ENCODE data around the gene FUT8.

The FUT8 gene

GRCh38 chr14:65396082-65396910, 16.2 kb upstream of the FUT8 start:
- Histone ChIP-seq H4K91ac (ENCODE audit: low read depth, low read length, poor library complexity) (no peak overlapping the region), H2BK5ac (ENCODE audit: low read length) (no peak overlapping the region), H2BK12ac (ENCODE audit: low read length) (no peak overlapping the region), H2BK15ac (ENCODE audit: low read length) (no peak overlapping the region), H3K9ac (ENCODE audit: low read depth, low read length, poor library complexity) (no peak overlapping the region), H3K4me1 (ENCODE audit: control insufficient read depth in 2 of 2, insufficient read depth in 1 of 2, low read depth in 1 of 2, low read length in 2 of 2) (no peaks in the 10 kb centered on the region), H3K27ac (replicated peaks; ENCODE audit: low read length) (no peak overlapping the region), H2AFZ (ENCODE audit: low read length) (no peak overlapping the region), H2AK5ac (ENCODE audit: low read depth, low read length) (no peak overlapping the region), H3K79me1 (ENCODE audit: low read depth, low read length) (no peaks in the 10 kb centered on the region), H3K4me3 (ENCODE audit: low read length in 2 of 2) (no peak overlapping the region), H3K4me2 (ENCODE audit: insufficient read depth, low read length, poor library complexity, severe bottlenecking) (no peak overlapping the region), H2BK120ac (ENCODE audit: low read depth, low read length) (no peak overlapping the region), H3K14ac (ENCODE audit: low read length) (no peak overlapping the region), H3K23ac (ENCODE audit: low read depth, low read length, poor library complexity) (no peak overlapping the region), H3K27me3 (ENCODE audit: control insufficient read depth in 3 of 3, insufficient read depth in 3 of 3, low read depth in 1 of 3, low read length in 3 of 3) (no peaks in the 10 kb centered on the region), H3K18ac (ENCODE audit: low read length) (no peak overlapping the region), H3K4ac (ENCODE audit: low read length) (no peak overlapping the region), H3K9me3 (replicated peaks in 1 of 2; ENCODE audit: control insufficient read depth in 2 of 2, insufficient read depth in 1 of 2, low read depth in 1 of 2, low read length in 2 of 2) (peaks cover 0 to 10% of the 10 kb centered on the region in 2 donors), H3K36me3 (replicated peaks in 1 of 2; ENCODE audit: control insufficient read depth in 2 of 2, insufficient read depth in 2 of 2, low read length in 2 of 2) (no peaks in the 10 kb centered on the region), H4K8ac (ENCODE audit: low read depth, low read length) (no peak overlapping the region)
- WGBS, 2 donors (ENCODE audit: extremely low coverage in 2 of 2, insufficient read length in 2 of 2, insufficient replicate concordance in 1 of 2), result no CpG with 5 or more reads among the region's 5 CpGs
- no peak for DNase-seq (ENCODE audit: low spot score)

GRCh38 chr14:65403231-65403630, 9.3 kb upstream of the FUT8 start:
- no peak overlapping the region for H3K4ac ChIP-seq (ENCODE audit: low read length)
- no peak overlapping the region for H3K4me2 ChIP-seq (ENCODE audit: insufficient read depth, low read length, poor library complexity, severe bottlenecking)
- no peak overlapping the region for H3K4me3 ChIP-seq (ENCODE audit: low read length in 2 of 2)
- H3K27ac ChIP-seq (replicated peaks; ENCODE audit: low read length), result no peak overlapping the region
- H4K91ac ChIP-seq (ENCODE audit: low read depth, low read length, poor library complexity), result no peak overlapping the region
- H2BK5ac ChIP-seq (ENCODE audit: low read length), result no peak overlapping the region
- H2BK12ac ChIP-seq (ENCODE audit: low read length), result no peak overlapping the region
- H2BK15ac ChIP-seq (ENCODE audit: low read length), result no peak overlapping the region
- H2AK5ac ChIP-seq (ENCODE audit: low read depth, low read length), result no peak overlapping the region
- H3K14ac ChIP-seq (ENCODE audit: low read length), result no peak overlapping the region
- DNase-seq (ENCODE audit: low spot score), result no peak
- no peak overlapping the region for H3K9ac ChIP-seq (ENCODE audit: low read depth, low read length, poor library complexity)
- no peak overlapping the region for H2AFZ ChIP-seq (ENCODE audit: low read length)
- H3K36me3 ChIP-seq (replicated peaks in 1 of 2; ENCODE audit: control insufficient read depth in 2 of 2, insufficient read depth in 2 of 2, low read length in 2 of 2), result no peaks in the 10 kb centered on the region
- H3K79me1 ChIP-seq (ENCODE audit: low read depth, low read length), result no peaks in the 10 kb centered on the region
- H4K8ac ChIP-seq (ENCODE audit: low read depth, low read length), result no peak overlapping the region
- H3K23ac ChIP-seq (ENCODE audit: low read depth, low read length, poor library complexity), result no peak overlapping the region
- no peaks in the 10 kb centered on the region for H3K9me3 ChIP-seq (replicated peaks in 1 of 2; ENCODE audit: control insufficient read depth in 2 of 2, insufficient read depth in 1 of 2, low read depth in 1 of 2, low read length in 2 of 2)
- H3K18ac ChIP-seq (ENCODE audit: low read length), result no peak overlapping the region
- no peaks in the 10 kb centered on the region for H3K4me1 ChIP-seq (ENCODE audit: control insufficient read depth in 2 of 2, insufficient read depth in 1 of 2, low read depth in 1 of 2, low read length in 2 of 2)
- no peak overlapping the region for H2BK120ac ChIP-seq (ENCODE audit: low read depth, low read length)
- H3K27me3 ChIP-seq (ENCODE audit: control insufficient read depth in 3 of 3, insufficient read depth in 3 of 3, low read depth in 1 of 3, low read length in 3 of 3), result no peaks in the 10 kb centered on the region

GRCh38 chr14:65408113-65408512, 4.4 kb upstream of the FUT8 start:
- WGBS, 2 donors (ENCODE audit: extremely low coverage in 2 of 2, insufficient read length in 2 of 2, insufficient replicate concordance in 1 of 2), result no CpG with 5 or more reads among the region's 3 CpGs
- no peak overlapping the region for H3K4me3 ChIP-seq (ENCODE audit: low read length in 2 of 2)
- H2BK5ac ChIP-seq (ENCODE audit: low read length), result no peak overlapping the region
- no peak overlapping the region for H3K18ac ChIP-seq (ENCODE audit: low read length)
- no peak overlapping the region for H3K4me2 ChIP-seq (ENCODE audit: insufficient read depth, low read length, poor library complexity, severe bottlenecking)
- no peak overlapping the region for H3K14ac ChIP-seq (ENCODE audit: low read length)
- no peak overlapping the region for H3K9ac ChIP-seq (ENCODE audit: low read depth, low read length, poor library complexity)
- H3K79me1 ChIP-seq (ENCODE audit: low read depth, low read length), result no peaks in the 10 kb centered on the region
- no peak overlapping the region for H3K27ac ChIP-seq (replicated peaks; ENCODE audit: low read length)
- H3K27me3 ChIP-seq (ENCODE audit: control insufficient read depth in 3 of 3, insufficient read depth in 3 of 3, low read depth in 1 of 3, low read length in 3 of 3), result no peaks in the 10 kb centered on the region
- no peak overlapping the region for H2AK5ac ChIP-seq (ENCODE audit: low read depth, low read length)
- H3K4me1 ChIP-seq (ENCODE audit: control insufficient read depth in 2 of 2, insufficient read depth in 1 of 2, low read depth in 1 of 2, low read length in 2 of 2), result peaks cover 0 to 4% of the 10 kb centered on the region in 2 donors
- H3K36me3 ChIP-seq (replicated peaks in 1 of 2; ENCODE audit: control insufficient read depth in 2 of 2, insufficient read depth in 2 of 2, low read length in 2 of 2), result no peaks in the 10 kb centered on the region
- no peak overlapping the region for H4K91ac ChIP-seq (ENCODE audit: low read depth, low read length, poor library complexity)
- DNase-seq (ENCODE audit: low spot score), result no peak
- no peak overlapping the region for H4K8ac ChIP-seq (ENCODE audit: low read depth, low read length)
- H2BK12ac ChIP-seq (ENCODE audit: low read length), result no peak overlapping the region
- no peak overlapping the region for H2BK120ac ChIP-seq (ENCODE audit: low read depth, low read length)
- no peak overlapping the region for H3K4ac ChIP-seq (ENCODE audit: low read length)
- no peak overlapping the region for H2BK15ac ChIP-seq (ENCODE audit: low read length)
- H2AFZ ChIP-seq (ENCODE audit: low read length), result no peak overlapping the region
- no peak overlapping the region for H3K23ac ChIP-seq (ENCODE audit: low read depth, low read length, poor library complexity)
- no peaks in the 10 kb centered on the region for H3K9me3 ChIP-seq (replicated peaks in 1 of 2; ENCODE audit: control insufficient read depth in 2 of 2, insufficient read depth in 1 of 2, low read depth in 1 of 2, low read length in 2 of 2)

- Histone ChIP-seq H2BK12ac (ENCODE audit: low read length) (no peak overlapping the region), H3K9ac (ENCODE audit: low read depth, low read length, poor library complexity) (no peak overlapping the region)
Observed at GRCh38 chr14:65410640-65411039, 1.9 kb upstream of the FUT8 start.

More at GRCh38 chr14:65410640-65411039, 1.9 kb upstream of the FUT8 start:
- no peak overlapping the region for H2BK120ac ChIP-seq (ENCODE audit: low read depth, low read length)
- DNase-seq (ENCODE audit: low spot score), result no peak
- no CpG with 5 or more reads among the region's 2 CpGs for WGBS, 2 donors (ENCODE audit: extremely low coverage in 2 of 2, insufficient read length in 2 of 2, insufficient replicate concordance in 1 of 2)
- H2BK15ac ChIP-seq (ENCODE audit: low read length), result no peak overlapping the region
- no peak overlapping the region for H3K23ac ChIP-seq (ENCODE audit: low read depth, low read length, poor library complexity)
- H3K14ac ChIP-seq (ENCODE audit: low read length), result no peak overlapping the region
- no peak overlapping the region for H3K27ac ChIP-seq (replicated peaks; ENCODE audit: low read length)
- no peak overlapping the region for H3K4me2 ChIP-seq (ENCODE audit: insufficient read depth, low read length, poor library complexity, severe bottlenecking)
- no peak overlapping the region for H3K18ac ChIP-seq (ENCODE audit: low read length)
- no peaks in the 10 kb centered on the region for H3K9me3 ChIP-seq (replicated peaks in 1 of 2; ENCODE audit: control insufficient read depth in 2 of 2, insufficient read depth in 1 of 2, low read depth in 1 of 2, low read length in 2 of 2)
- H3K27me3 ChIP-seq (ENCODE audit: control insufficient read depth in 3 of 3, insufficient read depth in 3 of 3, low read depth in 1 of 3, low read length in 3 of 3), result no peaks in the 10 kb centered on the region
- H2BK5ac ChIP-seq (ENCODE audit: low read length), result no peak overlapping the region
- no peak overlapping the region for H2AFZ ChIP-seq (ENCODE audit: low read length)
- no peak overlapping the region for H3K4ac ChIP-seq (ENCODE audit: low read length)
- no peak overlapping the region for H4K91ac ChIP-seq (ENCODE audit: low read depth, low read length, poor library complexity)
- H3K36me3 ChIP-seq (replicated peaks in 1 of 2; ENCODE audit: control insufficient read depth in 2 of 2, insufficient read depth in 2 of 2, low read length in 2 of 2), result no peaks in the 10 kb centered on the region
- H3K4me1 ChIP-seq (ENCODE audit: control insufficient read depth in 2 of 2, insufficient read depth in 1 of 2, low read depth in 1 of 2, low read length in 2 of 2), result peaks cover 0 to 9% of the 10 kb centered on the region in 2 donors
- H4K8ac ChIP-seq (ENCODE audit: low read depth, low read length), result no peak overlapping the region
- H2AK5ac ChIP-seq (ENCODE audit: low read depth, low read length), result no peak overlapping the region
- H3K79me1 ChIP-seq (ENCODE audit: low read depth, low read length), result no peaks in the 10 kb centered on the region
- no peak overlapping the region for H3K4me3 ChIP-seq (ENCODE audit: low read length in 2 of 2)

Data from neuronal stem cell (in vitro differentiated cells).